Activated CD8-positive, alpha-beta memory T cell treated with anti-CD3 and anti-CD28 coated beads for 24 hours (primary cell): ENCODE measurements around the gene CAMK2D.

ENCODE experiments used
- DNase-seq: peaks from one replicate; pipeline ENCODE4 v3.0.0-alpha.2; 2020

CAMK2D gene

GRCh38 chr4:113596396-113596795 is 165.1 kb downstream of the CAMK2D start:
- DNase-seq = no peak

GRCh38 chr4:113594231-113594556 is 167.3 kb downstream of the CAMK2D start:
- no peak for DNase-seq

- DNase-seq = no peak
These were observed 167.9 kb downstream of the CAMK2D start for GRCh38 chr4:113593400-113594230.

GRCh38 chr4:113591982-113592381 is 169.6 kb downstream of the CAMK2D start:
- DNase-seq = no peak

- DNase-seq = no peak
These were observed 172.5 kb downstream of the CAMK2D start for GRCh38 chr4:113588895-113589668.

GRCh38 chr4:113587640-113588275 is 173.8 kb downstream of the CAMK2D start:
- no peak for DNase-seq

- no peak for DNase-seq
These were observed 174.4 kb downstream of the CAMK2D start for GRCh38 chr4:113587156-113587555.

- no peak for DNase-seq
These were observed 175.5 kb downstream of the CAMK2D start for GRCh38 chr4:113586072-113586471.

- DNase-seq = no peak
These were observed 177.0 kb downstream of the CAMK2D start for GRCh38 chr4:113584407-113585150.

GRCh38 chr4:113582737-113583136 is 178.8 kb downstream of the CAMK2D start:
- DNase-seq = no peak

GRCh38 chr4:113579360-113579759 is 182.2 kb downstream of the CAMK2D start:
- DNase-seq = no peak

- DNase-seq = no peak
These were observed 184.4 kb downstream of the CAMK2D start for GRCh38 chr4:113576947-113577678.

GRCh38 chr4:113575401-113575800 is 186.1 kb downstream of the CAMK2D start:
- DNase-seq = no peak

GRCh38 chr4:113574636-113575103 is 186.9 kb downstream of the CAMK2D start:
- DNase-seq = no peak

GRCh38 chr4:113572620-113573019 is 188.9 kb downstream of the CAMK2D start:
- DNase-seq = no peak

GRCh38 chr4:113566015-113566795 is 195.3 kb downstream of the CAMK2D start:
- no peak for DNase-seq

GRCh38 chr4:113565702-113566012 is 195.9 kb downstream of the CAMK2D start:
- no peak for DNase-seq

- no peak for DNase-seq
These were observed 197.0 kb downstream of the CAMK2D start for GRCh38 chr4:113564493-113564892.

GRCh38 chr4:113563691-113564378 is 197.7 kb downstream of the CAMK2D start:
- no peak for DNase-seq

GRCh38 chr4:113561758-113562157 is 199.8 kb downstream of the CAMK2D start:
- DNase-seq = no peak

- DNase-seq = no peak
These were observed 200.4 kb downstream of the CAMK2D start for GRCh38 chr4:113561092-113561491.
